Heart left ventricle (tissue), 16 donors: Measurements from ENCODE around the gene ZNF790. TPM values are rescaled to one million over a fixed set of nuclear protein-coding genes. Genes with fewer than 3 reads are reported as not detected.
"Not testable (repeated sequence)": the region's sequence is repeated elsewhere in the genome, so short reads cannot be mapped to it uniquely, and the experiment has no call there.

Source experiments
- ATAC-seq, 4 donors: fragments of 200-7000 bp; cut with Tn5 transposase; one replicate each; pipeline ENCODE4 v1.9.1; 2020 to 2022; ENCODE audit warnings: moderate library complexity in 4 of 4, mild to moderate bottlenecking in 3 of 4, moderate number of reproducible peaks in 1 of 4
- DNase-seq, 5 donors: peaks; one replicate each; pipeline ENCODE4 v3.0.0-alpha.2; 2020
- H3K27ac ChIP-seq, 12 donors: fragments of 200-600 bp; sonication (generic) in 4 of 12; one replicate each; pipeline versions ENCODE4 v1.5.0 to v1.8.0; 2016 to 2022; ENCODE audit warnings: mild to moderate bottlenecking in 2 of 12
- H3K27me3 ChIP-seq, 9 donors: fragments of 200-600 bp; sonication (generic) in 2 of 9; one replicate each; pipeline versions ENCODE4 v1.5.1 to v1.8.0; 2016 to 2022; ENCODE audit warnings: mild to moderate bottlenecking in 3 of 9
- H3K36me3 ChIP-seq, 9 donors: fragments of 200-600 bp; sonication (generic) in 2 of 9; one replicate each; pipeline versions ENCODE4 v1.5.0 to v1.8.0; 2018 to 2022; ENCODE audit warnings: mild to moderate bottlenecking in 2 of 9
- H3K4me1 ChIP-seq, 12 donors: fragments of 200-600 bp; sonication (generic) in 4 of 12; one replicate each; pipeline versions ENCODE4 v1.5.0 to v1.8.0; 2016 to 2022; ENCODE audit warnings: mild to moderate bottlenecking in 3 of 12
- H3K4me3 ChIP-seq, 12 donors: fragments of 200-600 bp; sonication (generic) in 4 of 12; one replicate each; pipeline versions ENCODE4 v1.5.0 to v1.8.0; 2017 to 2022; ENCODE audit warnings: mild to moderate bottlenecking in 9 of 12, moderate library complexity in 4 of 12
- H3K9me3 ChIP-seq, 12 donors: fragments of 200-600 bp; sonication (generic) in 4 of 12; one replicate each; pipeline versions ENCODE4 v1.5.0 to v1.8.0; 2016 to 2022; ENCODE audit warnings: mild to moderate bottlenecking in 1 of 12
- POLR2A ChIP-seq, 2 donors: fragments of 450-650 bp; IDR thresholded peaks; one replicate each; pipeline ENCODE4 v1.6.1; 2017; ENCODE audit warnings: antibody characterized with exemption in 2 of 2, mild to moderate bottlenecking in 2 of 2, moderate library complexity in 2 of 2
- WGBS, 4 donors: extraction: QIAGEN DNeasy Blood & Tissue Kit in 2 of 4; methylation state at CpG; one replicate each; pipeline versions ENCODE4 v1.1.5 to v1.1.7; 2013 to 2018; 5-methylcytosine and 5-hydroxymethylcytosine counted together
- intact Hi-C, 10 donors: fragments of 100-400 bp; cut with DNase I; formaldehyde crosslinking; loops; one replicate each; pipeline versions ENCODE4 v1.11.1 to v1.14.2; 2022
- polyA plus RNA-seq, 2 donors: library from polyadenylated mRNA; stranded (reverse); fragments of 200-250 nt; gene quantifications; one replicate each; pipeline ENCODE4 v1.2.3, GENCODE V29; 2013
- total RNA-seq, 9 donors: library from RNA; depleted of rRNA in 2 of 9; stranded (reverse); fragments of >200 nt in 2 of 9; fragmentation: NEBNext Ultra II Directional in 3 of 9; extraction: Animal tissue kit (Norgen Biotek cat#: 25700) in 3 of 9; gene quantifications; one replicate each; pipeline versions ENCODE4 v1.1.0 to v1.2.4, GENCODE V29; 2016 to 2023
- TF ChIP-seq, protein P1 (sequence below), 12 donors: fragments of 200-600 bp; sonication (generic) in 4 of 12; IDR thresholded peaks; one replicate each; pipeline versions ENCODE4 v1.5.0 to v1.8.0; 2018 to 2022; ENCODE audit warnings: antibody characterized with exemption in 12 of 12, mild to moderate bottlenecking in 5 of 12
- donor health status: ischemic (EF 13 %, LVEDD 7.1; RV severe dilation, severe dysfunction).
- donor health status: healthy with polysubstance abuse.
- donor health status: DM: no; HTN: yes; CAD: no.
- donor health status: DM: no; HTN: no; CAD: no.
- donor health status: ischemic (EF 25% LVEDD 6.9; RV normal size, moderate dysfunction).
- donor health status: ischemic (EF 25% LVEDD 5.7; RV mildly dilated, moderate dysfunction).
- donor health status: healthy.
- donor health status: DM: yes; HTN: yes; CAD: no.
- donor health status: ischemic (EF 35%, LVEDD 5.7; RV mildly dilated, moderate dysfunction).
- donor health status: nonischemic (EF 11% LVEDD 7.7; RV severe dilation, severe dysfunction).
- donor health status: DM: yes; HTN: yes; CAD: no.
- donor health status: PGD.
- donor health status: ischemic (EF 29% LVEDD 5.4; RV normal size, mild dysfunction).
- donor health status: nonischemic (EF 23%, LVEDD 6.1; RV moderate dilation, normal function).

ZNF790 gene
- total and polyA plus RNA-seq, 11 donors, result 3.4 to 13.0 (median 7.7) TPM

DNA sequence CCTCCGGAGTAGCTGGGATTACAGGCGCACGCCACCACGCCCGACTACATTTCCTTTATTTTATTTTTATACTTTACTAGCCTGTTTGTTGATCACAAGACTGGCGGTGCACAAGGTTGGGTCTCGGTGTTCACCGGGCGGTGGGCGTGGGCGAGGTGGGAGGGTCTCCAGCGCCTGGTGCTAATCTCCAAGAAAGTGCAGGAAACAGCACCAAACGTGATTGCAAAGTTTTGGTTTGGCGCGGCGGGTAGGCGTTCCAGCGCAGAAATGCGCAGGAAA, 41.5 kb downstream of the ZNF790 start:
- Histone ChIP-seq H3K4me3 (peak overlapping the region; percentile 48 to 96 (median 77)), H3K4me1 (peaks cover 0 to 16% (median 8%) of the 10 kb centered on the region in 12 donors), H3K27me3 (no peaks in the 10 kb centered on the region), H3K9me3 (peaks cover 0 to 77% (median 18%) of the 10 kb centered on the region in 12 donors), H3K27ac (peak overlapping the region; percentile 20 to 87 (median 77)), H3K36me3 (peaks cover 0 to 28% (median 8%) of the 10 kb centered on the region in 9 donors)
- ATAC-seq (no peak), DNase-seq (no peak)
- intact Hi-C loops, result loop anchor here in 4 of 10 donors (2.0 to 10.0 kb wide), 4 partner anchors 24 to 58 kb away; partner anchors contain the start of genes ZNF345 (in 2 of the 4), ZNF790 (in 2 of the 4) and ZNF850 (in 2 of the 4)
- WGBS, 4 donors, result 9 to 21% (median 11%) methylated on average over 19 of the region's 19 CpGs
- TF ChIP-seq POLR2A (IDR thresholded peaks at IDR 0.05), result no peak
- TF ChIP-seq, protein P1, sequence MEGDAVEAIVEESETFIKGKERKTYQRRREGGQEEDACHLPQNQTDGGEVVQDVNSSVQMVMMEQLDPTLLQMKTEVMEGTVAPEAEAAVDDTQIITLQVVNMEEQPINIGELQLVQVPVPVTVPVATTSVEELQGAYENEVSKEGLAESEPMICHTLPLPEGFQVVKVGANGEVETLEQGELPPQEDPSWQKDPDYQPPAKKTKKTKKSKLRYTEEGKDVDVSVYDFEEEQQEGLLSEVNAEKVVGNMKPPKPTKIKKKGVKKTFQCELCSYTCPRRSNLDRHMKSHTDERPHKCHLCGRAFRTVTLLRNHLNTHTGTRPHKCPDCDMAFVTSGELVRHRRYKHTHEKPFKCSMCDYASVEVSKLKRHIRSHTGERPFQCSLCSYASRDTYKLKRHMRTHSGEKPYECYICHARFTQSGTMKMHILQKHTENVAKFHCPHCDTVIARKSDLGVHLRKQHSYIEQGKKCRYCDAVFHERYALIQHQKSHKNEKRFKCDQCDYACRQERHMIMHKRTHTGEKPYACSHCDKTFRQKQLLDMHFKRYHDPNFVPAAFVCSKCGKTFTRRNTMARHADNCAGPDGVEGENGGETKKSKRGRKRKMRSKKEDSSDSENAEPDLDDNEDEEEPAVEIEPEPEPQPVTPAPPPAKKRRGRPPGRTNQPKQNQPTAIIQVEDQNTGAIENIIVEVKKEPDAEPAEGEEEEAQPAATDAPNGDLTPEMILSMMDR (IDR thresholded peaks at IDR 0.05), result no peak

DNA sequence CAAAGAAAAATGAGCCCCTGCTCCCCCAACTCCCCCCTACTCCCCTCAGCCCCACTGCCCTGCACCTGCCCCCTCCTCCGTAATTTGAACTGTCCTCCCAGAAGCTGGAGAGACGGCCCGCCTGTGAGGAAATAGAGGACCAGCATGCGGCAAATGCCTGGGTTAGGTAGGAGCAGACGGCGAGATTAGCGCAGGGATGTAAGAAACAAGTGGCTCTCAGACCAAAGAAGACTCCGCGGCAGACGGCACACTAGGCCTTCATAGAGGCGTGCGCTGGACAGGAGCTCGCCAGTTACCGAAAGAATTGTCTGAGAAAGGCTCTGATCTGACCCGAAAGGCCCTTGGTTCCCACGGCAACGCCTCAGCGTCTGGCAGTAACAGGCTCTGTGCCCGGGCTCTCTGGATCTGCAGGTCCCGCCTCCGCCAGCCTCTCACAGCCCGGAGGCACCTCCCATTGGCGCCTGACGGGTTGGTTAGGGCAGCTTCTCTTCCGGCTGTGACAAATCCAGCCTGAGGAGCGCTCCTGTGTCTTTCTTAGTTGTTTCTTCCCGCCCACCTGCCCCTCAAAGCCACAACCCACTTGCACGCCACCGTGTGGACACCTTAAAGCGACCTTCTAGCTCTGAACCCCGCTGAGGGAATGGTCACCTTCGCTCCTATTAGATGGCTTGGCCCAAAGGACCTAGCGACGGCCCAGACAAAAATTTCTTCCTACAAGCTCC, 46.6 kb downstream of the ZNF790 start:
- WGBS, 4 donors, result 3 to 10% (median 6%) methylated on average over 24 to 34 of the region's 34 CpGs
- not testable (repeated sequence) for H3K27me3 ChIP-seq, H3K4me1 ChIP-seq, H3K36me3 ChIP-seq
- TF ChIP-seq, protein P1 (IDR thresholded peaks at IDR 0.05), result peak in 7 of 12 donors; percentile 14 to 45 (median 29)
- ATAC-seq (peak; percentile 89 to 100 (median 100)), DNase-seq (peak; percentile 47 to 73 (median 64))
- peak overlapping the region in 11 of 12 donors; percentile 4 to 53 (median 36) for H3K4me3 ChIP-seq
- peaks cover 0 to 73% (median 7%) of the 10 kb centered on the region in 12 donors for H3K9me3 ChIP-seq
- intact Hi-C loops, result loop anchor here in 1 of 10 donors (10.0 kb wide), 1 partner anchor 63 kb away; the partner anchor contains the start of gene ZNF345
- H3K27ac ChIP-seq, result peak overlapping the region in 3 of 12 donors; percentile 25 to 54 (median 29)

DNA sequence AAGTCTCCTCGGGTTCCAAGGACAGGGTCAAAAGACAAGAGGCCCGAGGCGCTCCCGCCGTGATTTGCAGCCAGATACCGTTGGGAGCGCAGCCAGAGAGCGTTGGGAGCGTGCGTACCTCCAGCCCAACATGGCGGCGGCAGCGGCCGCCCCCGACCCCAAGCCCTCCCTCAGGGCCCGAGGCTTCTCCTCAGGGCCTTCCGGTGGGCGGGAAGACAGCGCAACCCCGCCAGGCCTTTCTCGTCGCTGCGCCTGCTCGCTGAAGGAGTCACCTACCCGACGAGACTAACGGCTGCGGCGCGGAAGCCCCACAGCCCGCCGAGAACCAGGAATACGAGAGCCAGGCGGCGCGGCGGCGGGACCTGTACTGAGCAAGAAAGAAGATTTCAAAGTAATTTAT, 62.4 kb downstream of the ZNF790 start:
- WGBS, 4 donors, result 9 to 20% (median 16%) methylated on average over 26 to 38 of the region's 38 CpGs
- H3K27ac ChIP-seq, result peak overlapping the region in 9 of 12 donors; percentile 15 to 77 (median 60)

More for the DNA sequence above, 62.4 kb downstream of the ZNF790 start:
- H3K36me3 ChIP-seq, result no peaks in the 10 kb centered on the region
- peaks cover 0 to 47% (median 2%) of the 10 kb centered on the region in 12 donors for H3K9me3 ChIP-seq
- TF ChIP-seq, protein P1 (IDR thresholded peaks at IDR 0.05), result no peak
- no peak for TF ChIP-seq POLR2A (IDR thresholded peaks at IDR 0.05)
- H3K4me1 ChIP-seq, result peaks cover 0 to 18% (median 8%) of the 10 kb centered on the region in 12 donors
- peak overlapping the region in 10 of 12 donors; percentile 12 to 57 (median 48) for H3K4me3 ChIP-seq
- intact Hi-C loops, result loop anchor here in 1 of 10 donors (5.0 kb wide), 1 partner anchor 77 kb away; the partner anchor contains the start of gene ZNF345
- no peaks in the 10 kb centered on the region for H3K27me3 ChIP-seq
- ATAC-seq, result peak in 1 of 4 donors; percentile 15
- peak; percentile 36 to 64 (median 55) for DNase-seq
